Measurements from ENCODE around the gene ELP5.

ELP5 gene

DNA sequence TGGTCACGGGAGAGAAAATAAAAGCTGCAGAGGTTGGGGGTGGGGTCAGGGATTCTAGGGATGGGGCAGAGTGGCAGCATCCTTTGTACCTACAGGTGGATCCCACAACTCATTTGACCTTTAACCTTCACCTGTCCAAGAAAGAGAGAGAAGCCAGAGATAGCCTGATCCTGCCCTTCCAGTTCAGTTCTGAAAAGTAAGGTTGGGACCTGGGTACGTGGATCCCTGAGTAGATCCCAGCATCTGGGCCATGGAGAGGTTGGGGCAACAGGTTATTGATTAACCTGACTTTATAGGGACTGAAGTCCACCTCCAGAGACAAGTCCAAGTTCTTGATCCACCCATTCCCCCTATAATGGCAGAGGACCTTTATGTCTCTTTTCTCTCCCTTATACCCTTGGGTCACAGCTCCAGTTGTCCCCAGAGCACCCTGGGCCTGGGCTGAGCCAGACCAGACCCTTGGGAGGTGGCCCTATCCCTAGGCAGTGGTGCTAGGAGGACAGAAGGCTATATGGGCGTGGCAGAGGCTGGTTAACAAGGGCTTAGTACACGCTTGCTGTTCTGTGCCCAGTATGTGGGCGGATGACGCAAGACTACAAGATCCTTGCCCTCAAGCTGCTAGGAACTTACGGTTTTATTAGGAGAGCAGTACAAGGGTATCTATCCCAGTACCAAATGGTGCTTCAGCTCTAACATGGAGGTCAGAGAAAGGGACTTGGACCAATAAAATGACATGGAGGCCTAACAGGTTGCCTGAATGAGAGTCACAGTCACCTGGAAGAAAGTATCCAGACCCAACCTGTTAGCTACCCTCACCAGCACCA is 6.9 kb downstream of the ELP5 start:
- DNase-seq = peak; percentile 15

- peak; percentile 2 for DNase-seq
Measured at GRCh38 chr17:7259555-7259889, 7.5 kb downstream of the ELP5 start.

DNA sequence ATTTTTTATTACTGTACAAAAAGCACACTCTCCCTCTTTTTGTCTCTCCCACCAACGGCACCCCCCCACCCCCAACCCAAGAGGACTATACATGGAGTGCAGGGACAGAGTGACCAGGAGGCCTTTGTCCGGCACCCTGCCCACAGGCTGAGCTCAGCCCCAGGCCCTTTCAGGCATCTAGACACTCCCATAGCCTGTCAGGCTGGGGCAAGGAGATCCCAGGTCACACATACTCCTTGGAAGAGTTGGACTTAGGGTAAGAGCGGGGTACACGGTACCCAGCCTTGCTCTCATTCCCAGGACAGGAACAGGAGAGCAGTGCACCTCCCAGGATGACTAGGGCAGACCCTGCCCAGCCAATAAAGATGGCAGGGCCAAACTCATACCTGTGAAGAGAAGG is 8.1 kb downstream of the ELP5 start:
- DNase-seq = peak; percentile 10

GRCh38 chr17:7260651-7261378 is 8.8 kb downstream of the ELP5 start:
- peak; percentile 15 for DNase-seq

DNA sequence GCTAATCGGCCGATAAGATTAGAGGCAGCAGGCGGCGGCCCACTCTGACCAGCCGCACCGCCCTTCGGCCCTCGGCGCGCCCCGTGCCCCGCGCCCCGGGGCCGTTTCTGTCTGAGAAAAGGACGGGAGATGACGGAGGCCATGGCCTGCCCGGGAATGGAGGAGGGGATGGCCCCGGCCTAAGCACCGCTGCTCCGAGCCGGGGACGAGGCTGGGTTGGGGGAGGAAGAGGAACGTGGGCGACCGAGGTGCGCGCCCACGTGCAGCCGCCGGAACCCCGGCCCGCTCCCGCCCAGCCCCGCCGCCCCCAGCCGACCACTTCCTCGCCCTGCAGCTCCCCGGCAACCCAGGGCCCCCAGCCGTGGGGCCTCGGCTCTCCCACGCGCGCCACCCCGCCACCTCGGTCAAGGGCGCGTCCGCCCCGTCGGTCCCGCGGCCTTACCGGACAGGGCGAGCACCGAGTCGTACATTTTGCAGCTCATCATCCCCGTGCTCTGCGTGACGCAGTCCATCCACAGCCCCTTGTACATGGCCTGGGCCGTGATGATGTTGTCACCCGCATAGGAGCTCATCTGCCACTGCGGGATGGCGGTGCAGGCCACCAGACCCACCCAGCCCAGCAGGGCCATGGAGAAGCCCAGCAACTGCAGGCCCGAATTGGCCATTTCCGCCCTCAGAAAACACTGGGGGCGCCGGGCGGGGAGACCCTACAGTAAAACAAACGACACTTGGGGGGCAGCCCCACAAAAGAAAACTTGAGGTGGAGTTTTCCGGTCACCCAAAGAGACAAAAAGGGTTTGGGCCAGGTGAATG is 9.6 kb downstream of the ELP5 start:
- DNase-seq = peak; percentile 26

DNA sequence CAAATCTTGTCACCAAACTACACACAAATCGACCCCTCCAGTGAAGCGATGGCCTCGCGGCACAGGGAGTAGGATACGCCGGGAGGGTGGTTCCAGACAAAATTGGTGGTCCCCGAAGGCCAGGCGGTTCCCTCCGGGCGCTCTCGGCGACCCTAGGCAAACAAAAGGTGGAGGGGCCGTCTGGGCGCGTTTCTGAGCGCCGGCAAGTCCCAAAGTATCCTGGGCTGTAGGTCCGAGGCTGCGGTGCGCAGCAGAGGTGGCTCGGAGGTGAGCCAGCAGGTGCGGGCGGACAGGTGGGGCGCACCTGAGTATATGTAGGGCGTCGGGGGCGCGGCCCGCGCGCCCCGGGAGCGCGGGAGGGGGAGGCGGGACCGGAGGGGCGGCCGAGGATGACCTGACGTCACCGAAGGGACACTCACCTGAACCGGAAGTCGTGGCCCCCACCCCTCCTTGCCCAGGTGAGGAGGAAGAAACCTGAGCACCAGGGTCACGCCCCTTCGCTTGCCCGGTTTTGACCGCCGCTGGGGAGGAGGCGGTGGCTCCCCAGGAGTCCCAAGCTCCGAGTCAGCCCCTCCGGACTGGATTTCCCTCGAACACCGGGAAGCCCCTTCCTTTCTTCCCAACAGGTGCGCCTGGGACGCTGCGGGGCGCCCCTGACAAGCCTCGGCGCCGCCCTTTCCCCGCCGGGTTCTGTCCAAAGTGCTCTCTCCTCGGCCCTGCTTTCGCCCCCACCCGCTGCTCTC is 10.3 kb downstream of the ELP5 start, which contains the start of gene CLDN7:
Gene CLDN7 (minus strand): TSS at position 287 of the 743 bp plus-strand sequence. CDS start 435 bp downstream, outside the sequence.
- DNase-seq = no peak

- peak; percentile 17 for DNase-seq
Measured at GRCh38 chr17:7262935-7263800, 11.2 kb downstream of the ELP5 start.

DNA sequence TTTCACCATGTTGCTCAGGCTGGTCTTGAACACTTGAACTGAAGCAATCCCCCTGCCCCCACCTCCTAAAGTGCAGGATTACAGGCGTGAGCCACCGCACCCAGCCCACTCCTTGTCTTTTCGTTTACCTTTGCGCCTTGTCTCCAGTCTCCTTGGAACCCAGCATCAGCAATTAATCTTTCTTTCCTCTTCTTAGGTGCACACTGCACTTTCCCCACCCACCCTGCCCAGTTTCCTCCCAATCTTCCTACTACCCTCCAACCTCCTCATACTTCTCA is 11.7 kb downstream of the ELP5 start:
- DNase-seq = no peak

GRCh38 chr17:7266784-7267183 is 14.8 kb downstream of the ELP5 start:
- DNase-seq = no peak

DNA sequence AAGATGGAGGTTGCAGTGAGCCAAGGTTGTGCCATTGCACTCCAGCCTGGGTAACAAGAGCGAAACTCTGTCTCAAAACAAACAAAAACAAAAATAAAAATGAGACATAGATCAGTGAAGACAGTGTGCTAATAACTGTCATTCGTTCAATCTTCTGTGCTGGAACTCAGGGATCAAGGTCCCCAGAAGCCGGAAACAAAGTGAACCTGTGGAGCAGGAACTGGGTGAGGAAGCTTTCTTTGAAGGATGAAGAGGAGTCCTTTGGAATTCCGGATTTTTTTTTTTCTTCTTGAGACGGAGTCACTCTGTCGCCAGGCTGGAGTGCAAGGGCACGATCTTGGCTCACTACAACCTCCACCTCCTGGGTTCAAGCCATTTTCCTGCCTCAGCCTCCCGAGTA is 27.4 kb downstream of the ELP5 start:
- no peak for DNase-seq

DNA sequence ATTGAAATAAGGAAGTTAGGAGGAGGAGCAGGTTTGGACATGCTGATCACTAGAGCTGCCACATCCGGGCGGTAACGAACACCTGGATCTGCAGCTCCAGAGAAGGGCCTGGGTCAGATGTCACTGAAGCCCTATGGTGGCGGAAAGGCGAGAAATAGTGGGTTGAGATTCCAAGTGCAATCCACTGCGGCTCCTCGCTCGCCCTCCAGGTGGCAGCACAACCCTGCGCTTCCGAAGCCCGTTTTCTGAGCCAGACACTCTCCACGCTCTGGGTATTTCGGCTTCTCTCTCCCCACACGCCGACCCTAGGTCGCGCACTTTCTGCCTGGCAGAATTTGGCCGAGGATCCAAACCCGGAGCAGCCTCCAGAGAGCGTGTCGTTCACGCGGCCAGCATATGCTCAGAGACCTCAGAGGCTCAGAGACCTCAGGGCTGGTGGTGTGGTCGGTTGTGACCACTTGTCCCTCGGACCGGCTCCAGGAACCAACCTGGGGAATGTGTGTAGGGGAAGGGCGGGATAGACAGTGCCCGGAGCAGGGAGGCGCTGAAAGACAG is 28.6 kb downstream of the ELP5 start:
- DNase-seq = peak; percentile 82

GRCh38 chr17:7281074-7281952 is 29.3 kb downstream of the ELP5 start, which contains the start of gene SLC2A4:
Gene SLC2A4, plus strand, starts transcription at chr17:7281718. Its CDS starts 217 bp downstream, at chr17:7281935.
- DNase-seq = peak; percentile 90

DNA sequence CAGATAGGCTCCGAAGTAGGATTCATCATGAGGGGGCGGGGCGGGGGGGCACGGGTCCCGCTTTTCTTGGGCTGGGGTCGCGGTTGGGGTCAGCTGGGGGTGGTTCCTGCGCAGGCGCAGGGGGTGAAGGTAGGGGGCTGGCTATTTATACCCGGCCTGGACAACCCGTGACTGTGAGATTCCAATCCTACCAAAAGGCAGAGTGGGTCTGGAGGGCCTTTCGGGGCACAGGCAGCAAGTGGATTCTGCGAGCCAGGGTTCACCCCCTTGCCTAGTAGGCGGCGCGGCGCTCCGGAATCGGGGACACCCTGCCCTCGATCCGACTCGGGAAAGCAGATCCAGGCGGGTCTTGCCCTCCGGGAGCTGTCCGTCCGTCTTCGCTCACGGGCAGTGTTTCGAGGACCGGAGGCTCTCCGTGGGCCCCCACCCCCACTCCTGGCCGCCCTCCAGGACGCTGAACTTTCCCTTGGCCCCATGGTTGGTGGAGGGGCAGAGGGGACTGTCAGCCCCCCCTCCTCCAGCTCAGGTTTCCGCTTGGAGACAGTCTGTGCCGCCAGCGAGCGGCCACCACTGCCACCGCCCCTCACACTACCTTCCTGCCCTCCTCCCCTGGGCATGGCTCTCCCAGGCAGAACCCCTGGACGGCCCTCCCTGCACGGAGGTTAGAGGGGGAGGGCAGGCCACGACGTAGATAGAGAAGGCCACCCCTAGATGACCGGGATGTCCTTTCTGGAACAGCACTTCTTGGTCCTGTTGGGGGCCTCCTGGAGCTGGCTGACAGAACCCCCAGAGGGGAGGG is 30.1 kb downstream of the ELP5 start:
- DNase-seq = no peak

GRCh38 chr17:7282752-7283321 is 30.8 kb downstream of the ELP5 start:
- DNase-seq = no peak

DNA sequence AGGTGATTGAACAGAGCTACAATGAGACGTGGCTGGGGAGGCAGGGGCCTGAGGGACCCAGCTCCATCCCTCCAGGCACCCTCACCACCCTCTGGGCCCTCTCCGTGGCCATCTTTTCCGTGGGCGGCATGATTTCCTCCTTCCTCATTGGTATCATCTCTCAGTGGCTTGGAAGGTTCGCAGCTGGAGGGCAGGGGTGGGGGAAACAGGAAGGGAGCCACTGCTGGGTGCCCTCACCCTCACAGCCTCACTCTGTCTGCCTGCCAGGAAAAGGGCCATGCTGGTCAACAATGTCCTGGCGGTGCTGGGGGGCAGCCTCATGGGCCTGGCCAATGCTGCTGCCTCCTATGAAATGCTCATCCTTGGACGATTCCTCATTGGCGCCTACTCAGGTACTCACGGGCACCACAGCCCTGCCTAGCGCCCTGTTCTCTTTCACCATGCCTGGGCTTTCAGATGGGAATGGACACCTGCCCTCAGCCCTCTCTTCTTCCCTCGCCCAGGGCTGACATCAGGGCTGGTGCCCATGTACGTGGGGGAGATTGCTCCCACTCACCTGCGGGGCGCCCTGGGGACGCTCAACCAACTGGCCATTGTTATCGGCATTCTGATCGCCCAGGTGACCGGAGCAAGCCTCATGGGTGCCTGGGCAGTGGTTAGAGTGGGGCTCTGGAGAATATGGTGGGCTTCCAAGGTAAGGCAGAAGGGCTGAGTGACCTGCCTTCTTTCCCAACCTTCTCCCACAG is 31.6 kb downstream of the ELP5 start:
- no peak for DNase-seq

DNA sequence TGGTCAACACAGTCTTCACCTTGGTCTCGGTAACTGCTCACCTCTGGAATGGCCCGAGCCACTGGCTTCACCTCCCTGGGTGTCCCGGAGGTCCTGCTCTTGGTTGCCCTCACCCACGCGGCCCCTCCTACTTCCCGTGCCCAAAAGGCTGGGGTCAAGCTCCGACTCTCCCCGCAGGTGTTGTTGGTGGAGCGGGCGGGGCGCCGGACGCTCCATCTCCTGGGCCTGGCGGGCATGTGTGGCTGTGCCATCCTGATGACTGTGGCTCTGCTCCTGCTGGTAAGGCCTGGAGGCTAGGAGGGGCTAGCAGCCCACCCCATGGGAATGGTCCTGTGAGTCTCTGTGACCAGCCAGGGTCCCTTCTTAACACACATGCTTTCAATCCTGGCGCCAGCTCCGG is 32.9 kb downstream of the ELP5 start:
- DNase-seq = no peak

DNA sequence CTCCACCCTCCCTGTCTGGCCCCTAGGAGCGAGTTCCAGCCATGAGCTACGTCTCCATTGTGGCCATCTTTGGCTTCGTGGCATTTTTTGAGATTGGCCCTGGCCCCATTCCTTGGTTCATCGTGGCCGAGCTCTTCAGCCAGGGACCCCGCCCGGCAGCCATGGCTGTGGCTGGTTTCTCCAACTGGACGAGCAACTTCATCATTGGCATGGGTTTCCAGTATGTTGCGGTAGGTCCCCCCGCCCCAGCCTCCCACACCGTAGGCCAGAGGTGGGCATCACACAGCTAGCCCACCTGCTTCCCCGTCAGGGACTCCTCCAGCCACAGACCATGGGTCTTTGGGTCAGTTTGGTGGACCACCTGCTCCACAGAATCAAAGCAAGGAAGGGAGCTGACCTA is 33.7 kb downstream of the ELP5 start:
- no peak for DNase-seq

DNA sequence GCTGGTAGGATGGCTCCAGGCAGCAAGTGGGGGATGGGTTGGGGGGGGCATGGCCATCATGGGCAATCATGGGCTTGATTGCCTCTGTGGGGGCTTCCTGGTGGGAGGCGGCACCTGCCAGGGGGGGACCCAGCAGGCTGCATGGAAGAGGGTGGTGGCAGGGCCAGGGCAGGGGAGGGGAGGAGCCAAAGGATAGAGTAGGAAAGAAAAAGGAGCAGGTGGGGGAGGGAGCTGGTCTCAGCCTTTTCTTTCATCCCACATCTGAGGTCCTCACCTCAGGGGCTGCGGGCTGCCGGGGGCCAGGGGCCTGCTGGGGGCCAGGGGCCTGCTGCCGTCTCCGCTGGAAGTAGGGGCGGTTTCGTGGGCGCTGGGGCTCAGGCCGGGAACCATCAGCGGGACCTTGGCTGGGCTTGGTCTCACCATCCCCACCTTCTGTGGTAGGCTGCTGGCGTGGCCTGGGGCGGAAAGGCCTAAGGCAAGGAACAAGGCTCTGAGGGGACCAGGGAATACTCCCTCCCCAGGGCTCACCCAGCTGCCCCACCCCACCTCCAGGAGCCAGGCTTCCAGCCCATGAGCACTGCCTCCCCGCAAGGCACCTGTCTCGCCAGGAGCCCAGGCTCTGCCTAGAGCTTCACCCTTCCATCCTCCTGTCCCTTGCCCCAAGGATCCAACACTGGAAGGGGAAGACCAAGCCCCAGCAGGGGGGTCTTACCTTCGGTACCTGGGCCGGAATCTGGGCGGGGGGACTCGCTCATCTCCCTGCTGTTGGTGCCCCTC is 37.4 kb downstream of the ELP5 start:
- no peak for DNase-seq
